GM23338 (cell line): ENCODE measurements around the gene FIP1L1.

Experiments
- CREB1 ChIP-seq: fragments of 250-450 bp; sonication (Bioruptor Pico); IDR thresholded peaks from 2 replicates; pipeline ENCODE4 v1.5.0; 2020; ENCODE audit warnings: low read depth, mild to moderate bottlenecking, moderate library complexity
- EZH2 ChIP-seq: fragments of 200-600 bp; sonication (generic); IDR thresholded peaks from one replicate; pipeline ENCODE4 v1.8.0; 2017; ENCODE audit warnings: antibody characterized with exemption, mild to moderate bottlenecking, low read depth; ENCODE audit not compliant: unreplicated experiment
- EZH2phosphoT487 ChIP-seq: fragments of 200-600 bp; sonication (generic); IDR thresholded peaks from one replicate; pipeline ENCODE4 v1.8.1; 2018; ENCODE audit warnings: antibody characterized with exemption; ENCODE audit not compliant: unreplicated experiment
- JUNB ChIP-seq: IDR thresholded peaks from one replicate; pipeline ENCODE4 v1.6.1; 2016; ENCODE audit warnings: antibody characterized with exemption; ENCODE audit not compliant: unreplicated experiment
- POLR2AphosphoS5 ChIP-seq: IDR thresholded peaks from 2 replicates; pipeline ENCODE4 v1.6.1; 2016; ENCODE audit warnings: antibody characterized with exemption, low read depth
- REST ChIP-seq: IDR thresholded peaks from one replicate; pipeline ENCODE4 v1.6.1; 2018; ENCODE audit warnings: antibody characterized with exemption; ENCODE audit not compliant: unreplicated experiment
- STAT1 ChIP-seq: IDR thresholded peaks from one replicate; pipeline ENCODE4 v1.6.1; 2016; ENCODE audit warnings: antibody characterized with exemption; ENCODE audit not compliant: unreplicated experiment
- ZNF331 ChIP-seq: fragments of 250-450 bp; sonication (Bioruptor Pico); IDR thresholded peaks from 2 replicates; pipeline ENCODE4 v1.5.0; 2020; ENCODE audit warnings: low read depth, mild to moderate bottlenecking, moderate library complexity
- TF ChIP-seq, protein P1 (sequence below), 2 experiments: fragments of 200-600 bp in 1 of 2; sonication (generic) in 1 of 2; conservative IDR thresholded peaks; 2 replicates each; pipeline versions ENCODE4 v1.5.1 to v1.6.1; 2016 to 2017; ENCODE audit warnings: antibody characterized with exemption in 2 of 2, low read depth in 2 of 2, mild to moderate bottlenecking in 2 of 2, moderate library complexity in 1 of 2
- TF ChIP-seq, protein P2 (sequence below): IDR thresholded peaks from 2 replicates; pipeline ENCODE4 v1.6.1; 2016; ENCODE audit warnings: antibody characterized with exemption

DNA sequence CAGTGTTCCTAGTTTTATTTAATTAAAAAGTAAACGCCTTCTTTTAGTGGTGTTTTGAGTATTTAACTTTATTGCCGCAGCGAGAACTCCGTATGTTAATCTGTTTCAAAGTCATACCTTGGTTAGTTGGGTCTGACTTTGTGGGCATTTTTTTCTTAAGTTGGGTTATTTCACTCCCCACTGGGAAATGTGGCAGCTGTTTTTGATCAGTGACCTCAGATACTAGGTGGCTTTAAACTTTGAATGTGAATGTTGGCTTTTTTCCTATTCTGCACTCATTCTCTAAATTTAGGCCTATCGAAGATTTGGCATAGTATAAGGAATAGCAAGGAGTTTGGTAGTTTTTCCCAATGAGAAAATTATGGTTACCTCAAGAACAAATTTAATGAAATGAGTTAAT is 85.9 kb downstream of the FIP1L1 start:
- TF ChIP-seq, protein P1, sequence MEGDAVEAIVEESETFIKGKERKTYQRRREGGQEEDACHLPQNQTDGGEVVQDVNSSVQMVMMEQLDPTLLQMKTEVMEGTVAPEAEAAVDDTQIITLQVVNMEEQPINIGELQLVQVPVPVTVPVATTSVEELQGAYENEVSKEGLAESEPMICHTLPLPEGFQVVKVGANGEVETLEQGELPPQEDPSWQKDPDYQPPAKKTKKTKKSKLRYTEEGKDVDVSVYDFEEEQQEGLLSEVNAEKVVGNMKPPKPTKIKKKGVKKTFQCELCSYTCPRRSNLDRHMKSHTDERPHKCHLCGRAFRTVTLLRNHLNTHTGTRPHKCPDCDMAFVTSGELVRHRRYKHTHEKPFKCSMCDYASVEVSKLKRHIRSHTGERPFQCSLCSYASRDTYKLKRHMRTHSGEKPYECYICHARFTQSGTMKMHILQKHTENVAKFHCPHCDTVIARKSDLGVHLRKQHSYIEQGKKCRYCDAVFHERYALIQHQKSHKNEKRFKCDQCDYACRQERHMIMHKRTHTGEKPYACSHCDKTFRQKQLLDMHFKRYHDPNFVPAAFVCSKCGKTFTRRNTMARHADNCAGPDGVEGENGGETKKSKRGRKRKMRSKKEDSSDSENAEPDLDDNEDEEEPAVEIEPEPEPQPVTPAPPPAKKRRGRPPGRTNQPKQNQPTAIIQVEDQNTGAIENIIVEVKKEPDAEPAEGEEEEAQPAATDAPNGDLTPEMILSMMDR (conservative IDR thresholded peaks at IDR 0.05; ENCODE audit: low read depth in 2 of 2): no peak
- TF ChIP-seq POLR2AphosphoS5 (no peak), CREB1 (CRISPR knock-in tag) (no peak), EZH2 (no peak), ZNF331 (CRISPR knock-in tag) (no peak), EZH2phosphoT487 (no peak), REST (no peak), STAT1 (no peak), JUNB (no peak)
- TF ChIP-seq, protein P2, sequence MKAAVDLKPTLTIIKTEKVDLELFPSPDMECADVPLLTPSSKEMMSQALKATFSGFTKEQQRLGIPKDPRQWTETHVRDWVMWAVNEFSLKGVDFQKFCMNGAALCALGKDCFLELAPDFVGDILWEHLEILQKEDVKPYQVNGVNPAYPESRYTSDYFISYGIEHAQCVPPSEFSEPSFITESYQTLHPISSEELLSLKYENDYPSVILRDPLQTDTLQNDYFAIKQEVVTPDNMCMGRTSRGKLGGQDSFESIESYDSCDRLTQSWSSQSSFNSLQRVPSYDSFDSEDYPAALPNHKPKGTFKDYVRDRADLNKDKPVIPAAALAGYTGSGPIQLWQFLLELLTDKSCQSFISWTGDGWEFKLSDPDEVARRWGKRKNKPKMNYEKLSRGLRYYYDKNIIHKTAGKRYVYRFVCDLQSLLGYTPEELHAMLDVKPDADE: no peak
